OCI-LY7 (cell line): ENCODE results near the gene FLRT2.

Experiments
- EZH2phosphoT487 ChIP-seq: fragments of 200-600 bp; sonication (generic); IDR thresholded peaks from 2 replicates; pipeline ENCODE4 v1.6.1; 2018; ENCODE audit warnings: low read depth, borderline replicate concordance, mild to moderate bottlenecking, mixed run types, antibody characterized with exemption, low read length, moderate library complexity, mixed read lengths
- TF ChIP-seq, protein P1 (sequence below): fragments of 200-600 bp; sonication (generic); conservative IDR thresholded peaks from 2 replicates; pipeline ENCODE4 v1.5.1; 2014; ENCODE audit warnings: mild to moderate bottlenecking, antibody characterized with exemption, low read length, moderate library complexity, mixed read lengths

DNA sequence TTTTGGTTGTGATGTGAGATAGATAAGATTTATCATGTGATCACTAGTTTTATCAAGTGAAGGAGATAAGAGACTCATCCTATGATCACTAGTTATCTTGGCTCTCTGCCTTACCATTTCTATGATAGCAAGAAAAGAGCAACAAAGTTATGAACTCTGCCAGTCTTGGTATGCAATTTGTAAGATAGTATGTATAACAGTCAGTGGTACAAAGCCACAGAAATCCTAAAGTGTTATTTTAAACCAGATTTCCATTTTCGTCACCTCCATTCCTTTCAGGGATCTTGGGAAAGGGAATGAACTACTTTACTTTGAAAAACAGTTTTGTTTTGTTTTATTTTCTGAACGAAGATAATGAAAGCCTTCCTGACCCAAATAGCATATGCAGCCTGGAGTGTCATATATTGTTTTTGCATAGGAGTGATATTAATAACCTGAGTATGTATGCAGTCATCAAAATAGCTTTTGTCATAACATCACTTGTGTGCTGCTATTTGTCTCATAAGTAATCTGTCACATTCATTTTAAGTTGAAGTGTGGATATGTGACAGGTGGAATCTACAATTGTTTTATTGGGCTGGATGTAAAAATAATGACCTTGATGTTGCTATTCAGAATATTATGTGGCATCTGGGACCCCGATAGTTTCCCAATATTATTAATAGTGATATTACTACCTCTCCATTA lies 35.0 kb downstream of the FLRT2 start:
- TF ChIP-seq, protein P1, sequence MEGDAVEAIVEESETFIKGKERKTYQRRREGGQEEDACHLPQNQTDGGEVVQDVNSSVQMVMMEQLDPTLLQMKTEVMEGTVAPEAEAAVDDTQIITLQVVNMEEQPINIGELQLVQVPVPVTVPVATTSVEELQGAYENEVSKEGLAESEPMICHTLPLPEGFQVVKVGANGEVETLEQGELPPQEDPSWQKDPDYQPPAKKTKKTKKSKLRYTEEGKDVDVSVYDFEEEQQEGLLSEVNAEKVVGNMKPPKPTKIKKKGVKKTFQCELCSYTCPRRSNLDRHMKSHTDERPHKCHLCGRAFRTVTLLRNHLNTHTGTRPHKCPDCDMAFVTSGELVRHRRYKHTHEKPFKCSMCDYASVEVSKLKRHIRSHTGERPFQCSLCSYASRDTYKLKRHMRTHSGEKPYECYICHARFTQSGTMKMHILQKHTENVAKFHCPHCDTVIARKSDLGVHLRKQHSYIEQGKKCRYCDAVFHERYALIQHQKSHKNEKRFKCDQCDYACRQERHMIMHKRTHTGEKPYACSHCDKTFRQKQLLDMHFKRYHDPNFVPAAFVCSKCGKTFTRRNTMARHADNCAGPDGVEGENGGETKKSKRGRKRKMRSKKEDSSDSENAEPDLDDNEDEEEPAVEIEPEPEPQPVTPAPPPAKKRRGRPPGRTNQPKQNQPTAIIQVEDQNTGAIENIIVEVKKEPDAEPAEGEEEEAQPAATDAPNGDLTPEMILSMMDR, result no peak
- no peak for TF ChIP-seq EZH2phosphoT487
